ENCODE data around the gene TSSC4. TPM values are rescaled to one million over a fixed set of nuclear protein-coding genes. Genes with fewer than 3 reads are reported as not detected.

Gene TSSC4
- total and polyA plus RNA-seq, 2 of the 13 experiments (the other 11 are each of a cell fraction or from before 2014, with no cell fraction given) = 16.2 to 58.6 TPM

GRCh38 chr11:2420502-2421225 is 20.1 kb downstream of the TSSC4 start (continued):
- TF ChIP-seq THAP7 (CRISPR knock-in tag; IDR thresholded peaks at IDR 0.05) (no peak), REL (CRISPR knock-in tag; conservative IDR thresholded peaks at IDR 0.05) (no peak), ATF2 (CRISPR knock-in tag; IDR thresholded peaks at IDR 0.05) (no peak), IRX3 (CRISPR knock-in tag; IDR thresholded peaks at IDR 0.05; ENCODE audit: borderline replicate concordance, low read depth) (no peak), TCF7 (IDR thresholded peaks at IDR 0.05; ENCODE audit: low read depth) (no peak), FOXP1 (IDR thresholded peaks at IDR 0.05) (no peak), FOXP1 (CRISPR knock-in tag; IDR thresholded peaks at IDR 0.05) (no peak), ZBTB33 (CRISPR knock-in tag; IDR thresholded peaks at IDR 0.05) (peak; percentile 79), MTF1 (CRISPR knock-in tag; IDR thresholded peaks at IDR 0.05) (no peak), ZBTB7A (CRISPR knock-in tag; IDR thresholded peaks at IDR 0.05) (no peak), ZNF615 (CRISPR knock-in tag; IDR thresholded peaks at IDR 0.05; ENCODE audit: borderline replicate concordance) (no peak), MXD1 (CRISPR knock-in tag; IDR thresholded peaks at IDR 0.05) (no peak), ZMAT3 (CRISPR knock-in tag; conservative IDR thresholded peaks at IDR 0.05) (peak; percentile 56; the same call in 1 of the 2 replicates), SOX5 (CRISPR knock-in tag; IDR thresholded peaks at IDR 0.05; ENCODE audit: borderline replicate concordance) (0 out of 2 replicates have a peak, but pooled peaks have one; percentile 16), MAX (IDR thresholded peaks at IDR 0.05) (no peak; the same call in 1 of the 2 replicates), ZNF136 (CRISPR knock-in tag; IDR thresholded peaks at IDR 0.05; ENCODE audit: low read depth) (no peak), ZKSCAN1 (IDR thresholded peaks at IDR 0.05; ENCODE audit: low read length) (no peak), TAF15 (IDR thresholded peaks at IDR 0.05; ENCODE audit: low read depth, low read length, poor library complexity, severe bottlenecking) (no peak), ZNF513 (CRISPR knock-in tag; conservative IDR thresholded peaks at IDR 0.05) (0 out of 2 replicates have a peak, but pooled peaks have one; percentile 85), NFE2L1 (CRISPR knock-in tag; IDR thresholded peaks at IDR 0.05; ENCODE audit: borderline replicate concordance) (no peak), ZNF549 (CRISPR knock-in tag; IDR thresholded peaks at IDR 0.05) (no peak), ZNF33B (CRISPR knock-in tag; IDR thresholded peaks at IDR 0.05) (no peak), NCOR1 (IDR thresholded peaks at IDR 0.05; ENCODE audit: borderline replicate concordance, low read length) (no peak)

All from HepG2 (cell line).